Activated T-helper 2 cell treated with anti-CD3 and anti-CD28 coated beads, Interferon-gamma antibody, Interleukin-2, Interleukin-4, amounts not matched to agents 10 μg/mL and 5 μg/mL and 100 μg/mL, durations not matched to agents 14 hours and 24 hours and 36 hours (primary cell): ENCODE results near the gene KIF26B. TPM values are rescaled to one million over a fixed set of nuclear protein-coding genes. Genes with fewer than 3 reads are reported as not detected.

Experiments
- DNase-seq: peaks from one replicate; pipeline ENCODE4 v3.0.0; 2021; ENCODE audit warnings: low spot score
- H3K27ac Mint-ChIP-seq: one replicate; pipeline ENCODE4 v1.8.0; 2021; ENCODE audit warnings: mixed read lengths
- H3K27me3 Mint-ChIP-seq: one replicate; pipeline ENCODE4 v1.8.0; 2021; ENCODE audit warnings: low read depth, mixed read lengths
- H3K36me3 Mint-ChIP-seq: one replicate; pipeline ENCODE4 v1.8.0; 2021; ENCODE audit warnings: low read depth, mixed read lengths
- H3K4me1 Mint-ChIP-seq: one replicate; pipeline ENCODE4 v1.8.0; 2021; ENCODE audit warnings: low read depth, mixed read lengths
- H3K4me3 Mint-ChIP-seq: one replicate; pipeline ENCODE4 v1.8.0; 2021; ENCODE audit warnings: low read depth, mild to moderate bottlenecking, moderate library complexity, mixed read lengths
- H3K9me3 Mint-ChIP-seq: one replicate; pipeline ENCODE4 v1.8.0; 2021; ENCODE audit warnings: mixed read lengths
- intact Hi-C: fragments of 100-400 bp; cut with micrococcal nuclease; formaldehyde crosslinking; loops from one replicate; pipeline ENCODE4 v1.15.1; 2023
- total RNA-seq: library from RNA; stranded (reverse); gene quantifications from 2 replicates; pipeline ENCODE4 v1.2.3, GENCODE V29; 2022

KIF26B gene
- total RNA-seq, 1 donor from 2014 or later, result 0.37 TPM

- H3K27ac Mint-ChIP-seq, result no peak overlapping the region
- no peaks in the 10 kb centered on the region for H3K36me3 Mint-ChIP-seq
- intact Hi-C loops, result no loop called here
- H3K4me3 Mint-ChIP-seq, result no peak overlapping the region
- DNase-seq, result no peak
- no peaks in the 10 kb centered on the region for H3K27me3 Mint-ChIP-seq
- H3K9me3 Mint-ChIP-seq, result no peaks in the 10 kb centered on the region
- no peaks in the 10 kb centered on the region for H3K4me1 Mint-ChIP-seq
These were observed 445.9 kb downstream of the KIF26B start for GRCh38 chr1:245600658-245601057.

- intact Hi-C loops, result no loop called here
- DNase-seq, result no peak
- Mint-ChIP-seq H3K27ac (no peak overlapping the region), H3K4me3 (no peak overlapping the region), H3K9me3 (no peaks in the 10 kb centered on the region), H3K36me3 (no peaks in the 10 kb centered on the region), H3K4me1 (no peaks in the 10 kb centered on the region), H3K27me3 (no peaks in the 10 kb centered on the region)
These were observed 448.6 kb downstream of the KIF26B start for GRCh38 chr1:245603311-245603865.

- Mint-ChIP-seq H3K4me3 (no peak overlapping the region), H3K36me3 (no peaks in the 10 kb centered on the region), H3K9me3 (no peaks in the 10 kb centered on the region), H3K4me1 (no peaks in the 10 kb centered on the region), H3K27ac (no peak overlapping the region), H3K27me3 (no peaks in the 10 kb centered on the region)
- intact Hi-C loops, result no loop called here
- DNase-seq, result no peak
These were observed 450.2 kb downstream of the KIF26B start for GRCh38 chr1:245604979-245605378.

- no peaks in the 10 kb centered on the region for H3K27me3 Mint-ChIP-seq
- H3K36me3 Mint-ChIP-seq, result no peaks in the 10 kb centered on the region
- H3K4me3 Mint-ChIP-seq, result no peak overlapping the region
- no peaks in the 10 kb centered on the region for H3K9me3 Mint-ChIP-seq
- intact Hi-C loops, result no loop called here
- DNase-seq, result no peak
- no peak overlapping the region for H3K27ac Mint-ChIP-seq
- H3K4me1 Mint-ChIP-seq, result no peaks in the 10 kb centered on the region
These were observed 450.8 kb downstream of the KIF26B start for GRCh38 chr1:245605480-245606156.

GRCh38 chr1:245606157-245606725, 451.5 kb downstream of the KIF26B start:
- Mint-ChIP-seq H3K27ac (no peak overlapping the region), H3K27me3 (no peaks in the 10 kb centered on the region), H3K4me1 (no peaks in the 10 kb centered on the region), H3K4me3 (no peak overlapping the region), H3K9me3 (no peaks in the 10 kb centered on the region), H3K36me3 (no peaks in the 10 kb centered on the region)
- DNase-seq, result no peak
- intact Hi-C loops, result no loop called here

- Mint-ChIP-seq H3K27me3 (no peaks in the 10 kb centered on the region), H3K4me1 (no peaks in the 10 kb centered on the region), H3K36me3 (no peaks in the 10 kb centered on the region), H3K27ac (no peak overlapping the region), H3K4me3 (no peak overlapping the region), H3K9me3 (no peaks in the 10 kb centered on the region)
- intact Hi-C loops, result no loop called here
- no peak for DNase-seq
These were observed 453.5 kb downstream of the KIF26B start for GRCh38 chr1:245608271-245608670.

- no peak for DNase-seq
- intact Hi-C loops, result no loop called here
- no peak overlapping the region for H3K27ac Mint-ChIP-seq
- no peaks in the 10 kb centered on the region for H3K4me1 Mint-ChIP-seq
- H3K4me3 Mint-ChIP-seq, result no peak overlapping the region
- H3K9me3 Mint-ChIP-seq, result no peaks in the 10 kb centered on the region
- no peaks in the 10 kb centered on the region for H3K27me3 Mint-ChIP-seq
- no peaks in the 10 kb centered on the region for H3K36me3 Mint-ChIP-seq
These were observed 454.8 kb downstream of the KIF26B start for GRCh38 chr1:245609354-245610150.

GRCh38 chr1:245611251-245611650, 456.5 kb downstream of the KIF26B start:
- no peaks in the 10 kb centered on the region for H3K9me3 Mint-ChIP-seq
- no peaks in the 10 kb centered on the region for H3K36me3 Mint-ChIP-seq
- no peaks in the 10 kb centered on the region for H3K27me3 Mint-ChIP-seq
- no peaks in the 10 kb centered on the region for H3K4me1 Mint-ChIP-seq
- no peak overlapping the region for H3K27ac Mint-ChIP-seq
- H3K4me3 Mint-ChIP-seq, result no peak overlapping the region
- intact Hi-C loops, result no loop called here
- DNase-seq, result no peak

GRCh38 chr1:245614476-245614875, 459.7 kb downstream of the KIF26B start:
- Mint-ChIP-seq H3K27ac (no peak overlapping the region), H3K4me1 (no peaks in the 10 kb centered on the region), H3K9me3 (no peaks in the 10 kb centered on the region), H3K27me3 (no peaks in the 10 kb centered on the region), H3K4me3 (no peak overlapping the region), H3K36me3 (no peaks in the 10 kb centered on the region)
- DNase-seq, result no peak
- intact Hi-C loops, result no loop called here

GRCh38 chr1:245615001-245615400, 460.2 kb downstream of the KIF26B start:
- no peak overlapping the region for H3K4me3 Mint-ChIP-seq
- no peak overlapping the region for H3K27ac Mint-ChIP-seq
- no peaks in the 10 kb centered on the region for H3K36me3 Mint-ChIP-seq
- H3K4me1 Mint-ChIP-seq, result no peaks in the 10 kb centered on the region
- DNase-seq, result no peak
- no peaks in the 10 kb centered on the region for H3K9me3 Mint-ChIP-seq
- intact Hi-C loops, result no loop called here
- no peaks in the 10 kb centered on the region for H3K27me3 Mint-ChIP-seq

- Mint-ChIP-seq H3K27me3 (no peaks in the 10 kb centered on the region), H3K36me3 (no peaks in the 10 kb centered on the region), H3K9me3 (no peaks in the 10 kb centered on the region), H3K4me1 (peaks cover 7% of the 10 kb centered on the region), H3K27ac (no peak overlapping the region), H3K4me3 (no peak overlapping the region)
- no peak for DNase-seq
- intact Hi-C loops, result no loop called here
These were observed 466.8 kb downstream of the KIF26B start for GRCh38 chr1:245621589-245621988.

- intact Hi-C loops, result no loop called here
- Mint-ChIP-seq H3K9me3 (no peaks in the 10 kb centered on the region), H3K4me3 (no peak overlapping the region), H3K27ac (no peak overlapping the region), H3K27me3 (no peaks in the 10 kb centered on the region), H3K4me1 (peaks cover 7% of the 10 kb centered on the region), H3K36me3 (no peaks in the 10 kb centered on the region)
- no peak for DNase-seq
These were observed 467.7 kb downstream of the KIF26B start for GRCh38 chr1:245622332-245623014.
